GM12873 (cell line): ENCODE measurements around the gene TMEM80.

Experiments used
- TF ChIP-seq, protein P1 (sequence below): IDR thresholded peaks from 2 replicates; pipeline ENCODE4 v1.5.1; 2012; ENCODE audit warnings: low read depth, mild to moderate bottlenecking, moderate library complexity, low read length, control low read depth; ENCODE audit not compliant: insufficient read depth; ENCODE audit errors: missing control alignments

TMEM80 gene

DNA sequence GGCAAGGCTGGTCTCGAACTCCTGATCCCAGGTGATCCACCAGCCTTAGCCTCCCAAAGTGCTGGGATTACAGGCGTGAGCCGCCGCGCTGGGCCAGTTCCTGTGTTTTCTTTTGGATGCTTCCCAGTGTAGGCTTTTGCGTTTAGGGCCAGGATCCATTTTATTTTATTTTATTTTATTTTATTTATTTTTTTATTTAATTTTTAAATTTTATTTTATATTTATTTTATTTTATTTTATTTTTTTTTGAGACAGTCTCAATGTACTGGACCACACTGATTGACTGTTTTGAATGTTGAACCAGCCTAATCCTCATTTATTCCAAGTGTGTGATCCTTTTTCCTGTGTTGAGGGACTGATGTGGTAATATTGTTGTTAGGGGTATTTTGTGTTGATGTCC is 18.8 kb downstream of the TMEM80 start:
- TF ChIP-seq, protein P1, sequence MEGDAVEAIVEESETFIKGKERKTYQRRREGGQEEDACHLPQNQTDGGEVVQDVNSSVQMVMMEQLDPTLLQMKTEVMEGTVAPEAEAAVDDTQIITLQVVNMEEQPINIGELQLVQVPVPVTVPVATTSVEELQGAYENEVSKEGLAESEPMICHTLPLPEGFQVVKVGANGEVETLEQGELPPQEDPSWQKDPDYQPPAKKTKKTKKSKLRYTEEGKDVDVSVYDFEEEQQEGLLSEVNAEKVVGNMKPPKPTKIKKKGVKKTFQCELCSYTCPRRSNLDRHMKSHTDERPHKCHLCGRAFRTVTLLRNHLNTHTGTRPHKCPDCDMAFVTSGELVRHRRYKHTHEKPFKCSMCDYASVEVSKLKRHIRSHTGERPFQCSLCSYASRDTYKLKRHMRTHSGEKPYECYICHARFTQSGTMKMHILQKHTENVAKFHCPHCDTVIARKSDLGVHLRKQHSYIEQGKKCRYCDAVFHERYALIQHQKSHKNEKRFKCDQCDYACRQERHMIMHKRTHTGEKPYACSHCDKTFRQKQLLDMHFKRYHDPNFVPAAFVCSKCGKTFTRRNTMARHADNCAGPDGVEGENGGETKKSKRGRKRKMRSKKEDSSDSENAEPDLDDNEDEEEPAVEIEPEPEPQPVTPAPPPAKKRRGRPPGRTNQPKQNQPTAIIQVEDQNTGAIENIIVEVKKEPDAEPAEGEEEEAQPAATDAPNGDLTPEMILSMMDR = no peak

DNA sequence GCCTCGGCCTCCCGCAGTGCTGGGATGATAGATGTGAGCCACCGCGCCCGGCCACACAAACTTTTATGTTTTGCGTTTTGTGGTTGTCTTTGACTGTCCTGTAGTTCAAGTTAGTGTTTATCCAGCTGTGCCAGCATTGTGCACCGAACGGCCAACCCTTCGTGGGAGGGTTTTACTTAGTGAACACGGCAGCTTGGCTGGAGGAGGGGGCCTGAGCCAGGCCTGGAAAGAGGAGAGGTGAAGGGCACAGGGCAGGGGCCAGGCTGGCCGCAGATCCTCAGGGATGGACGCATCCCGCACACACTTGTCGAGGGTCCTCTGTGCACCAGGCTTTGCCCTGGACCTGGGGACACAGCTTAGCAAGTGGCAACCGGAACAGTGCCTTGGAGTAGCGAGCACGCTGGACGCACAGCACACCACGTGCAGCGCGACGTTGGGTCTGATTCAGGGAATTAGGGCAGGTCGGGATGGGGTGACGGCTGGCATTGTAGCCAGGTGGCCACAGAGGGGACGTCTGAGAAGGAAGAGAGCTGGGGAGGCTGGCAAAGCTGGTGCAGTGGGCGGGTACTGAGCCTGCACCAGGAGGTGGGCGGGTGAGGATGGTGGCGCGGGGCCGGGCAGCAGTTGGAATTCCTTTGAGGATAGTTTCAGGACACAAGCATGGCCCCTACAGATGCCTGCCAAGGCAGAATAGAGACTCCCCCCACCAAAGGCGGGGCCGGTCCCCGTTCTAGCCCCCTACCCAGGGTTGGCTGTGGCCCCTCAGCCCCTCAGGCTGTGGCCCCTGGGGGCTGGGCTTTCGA is 23.8 kb downstream of the TMEM80 start:
- TF ChIP-seq, protein P1 = no peak

DNA sequence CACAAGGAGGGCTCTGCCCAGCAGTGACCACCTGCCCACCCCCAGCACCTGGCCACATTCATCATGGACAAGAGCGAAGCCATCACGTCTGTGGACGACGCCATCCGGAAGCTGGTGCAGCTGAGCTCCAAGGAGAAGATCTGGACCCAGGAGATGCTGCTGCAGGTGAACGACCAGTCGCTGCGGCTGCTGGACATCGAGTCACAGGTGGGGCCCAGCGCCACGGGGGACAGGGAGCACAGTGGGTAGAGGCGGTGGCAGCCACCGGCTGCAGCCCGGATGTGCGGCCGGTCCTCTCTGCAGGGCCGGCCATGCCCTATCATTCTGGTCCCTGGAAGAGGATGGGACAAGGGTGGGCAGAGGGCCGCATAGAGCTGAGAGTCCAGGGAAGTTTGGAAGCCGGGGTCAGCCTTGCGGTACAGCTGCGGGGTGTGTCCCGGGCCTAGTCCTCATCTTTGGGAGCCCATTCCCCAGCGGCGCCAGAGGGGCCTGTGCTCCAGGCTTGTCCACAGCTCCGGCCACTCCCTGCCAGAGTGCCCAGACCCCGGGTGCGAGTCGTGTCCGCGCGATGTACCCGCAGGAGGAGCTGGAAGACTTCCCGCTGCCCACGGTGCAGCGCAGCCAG is 24.5 kb downstream of the TMEM80 start:
- TF ChIP-seq, protein P1 = no peak

DNA sequence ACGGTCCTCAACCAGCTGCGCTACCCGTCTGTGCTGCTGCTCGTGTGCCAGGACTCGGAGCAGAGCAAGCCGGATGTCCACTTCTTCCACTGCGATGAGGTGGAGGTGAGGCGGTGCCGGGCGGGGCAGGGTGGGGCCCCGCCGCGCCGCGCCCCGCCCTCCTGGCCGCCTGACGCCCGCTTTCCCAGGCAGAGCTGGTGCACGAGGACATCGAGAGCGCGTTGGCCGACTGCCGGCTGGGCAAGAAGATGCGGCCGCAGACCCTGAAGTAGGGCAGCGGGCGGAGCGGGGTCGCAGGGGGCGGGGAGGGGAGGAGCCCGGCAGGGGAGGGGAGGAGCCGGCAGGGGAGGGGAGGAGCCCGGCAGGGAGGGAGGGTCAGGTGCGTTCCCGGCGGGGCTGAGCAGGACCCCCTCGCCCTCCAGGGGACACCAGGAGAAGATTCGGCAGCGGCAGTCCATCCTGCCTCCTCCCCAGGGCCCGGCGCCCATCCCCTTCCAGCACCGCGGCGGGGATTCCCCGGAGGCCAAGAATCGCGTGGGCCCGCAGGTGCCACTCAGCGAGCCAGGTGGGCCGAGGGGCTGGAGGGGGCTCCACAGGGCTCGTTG is 25.1 kb downstream of the TMEM80 start:
- TF ChIP-seq, protein P1 = no peak

DNA sequence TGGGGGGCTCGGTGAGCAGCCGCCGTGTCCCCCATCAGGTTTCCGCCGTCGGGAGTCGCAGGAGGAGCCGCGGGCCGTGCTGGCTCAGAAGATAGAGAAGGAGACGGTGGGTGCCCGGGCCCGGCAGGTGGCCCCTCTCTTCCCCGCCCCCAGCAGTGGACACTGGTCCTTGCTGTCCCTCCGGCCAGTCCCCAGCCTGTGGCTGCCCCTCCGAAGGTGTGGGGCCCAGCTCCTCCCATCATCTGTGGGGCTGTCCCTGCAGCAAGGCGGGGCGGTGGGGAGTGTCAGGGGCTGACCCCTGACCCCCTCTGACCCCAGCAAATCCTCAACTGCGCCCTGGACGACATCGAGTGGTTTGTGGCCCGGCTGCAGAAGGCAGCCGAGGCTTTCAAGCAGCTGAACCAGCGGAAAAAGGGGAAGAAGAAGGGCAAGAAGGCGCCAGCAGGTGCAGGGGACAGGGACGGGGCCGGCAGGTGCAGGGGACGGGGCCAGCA is 25.7 kb downstream of the TMEM80 start:
- TF ChIP-seq, protein P1 = no peak

DNA sequence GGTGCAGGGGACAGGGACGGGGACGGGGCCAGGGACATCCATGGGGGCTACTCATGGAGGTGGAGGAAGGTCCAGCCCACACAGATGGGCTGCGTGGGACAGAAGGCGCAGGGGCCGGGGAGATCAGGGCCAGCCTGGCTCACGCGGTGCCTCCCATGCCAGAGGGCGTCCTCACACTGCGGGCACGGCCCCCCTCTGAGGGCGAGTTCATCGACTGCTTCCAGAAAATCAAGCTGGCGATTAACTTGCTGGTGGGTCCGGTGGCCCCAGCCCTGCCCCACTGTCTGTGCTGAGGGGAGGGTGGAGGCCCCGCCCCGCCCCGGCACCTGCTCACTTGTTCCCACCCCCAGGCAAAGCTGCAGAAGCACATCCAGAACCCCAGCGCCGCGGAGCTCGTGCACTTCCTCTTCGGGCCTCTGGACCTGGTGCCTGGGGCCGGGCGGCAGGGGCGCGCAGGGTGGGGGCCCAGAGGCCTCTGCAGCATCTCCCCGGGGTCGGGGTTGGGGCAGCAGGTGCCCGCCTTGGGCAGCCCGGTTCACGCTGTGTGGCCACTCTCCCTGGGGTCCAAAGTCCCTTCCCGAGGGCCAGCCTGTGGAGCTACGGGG is 26.2 kb downstream of the TMEM80 start:
- TF ChIP-seq, protein P1 = no peak

DNA sequence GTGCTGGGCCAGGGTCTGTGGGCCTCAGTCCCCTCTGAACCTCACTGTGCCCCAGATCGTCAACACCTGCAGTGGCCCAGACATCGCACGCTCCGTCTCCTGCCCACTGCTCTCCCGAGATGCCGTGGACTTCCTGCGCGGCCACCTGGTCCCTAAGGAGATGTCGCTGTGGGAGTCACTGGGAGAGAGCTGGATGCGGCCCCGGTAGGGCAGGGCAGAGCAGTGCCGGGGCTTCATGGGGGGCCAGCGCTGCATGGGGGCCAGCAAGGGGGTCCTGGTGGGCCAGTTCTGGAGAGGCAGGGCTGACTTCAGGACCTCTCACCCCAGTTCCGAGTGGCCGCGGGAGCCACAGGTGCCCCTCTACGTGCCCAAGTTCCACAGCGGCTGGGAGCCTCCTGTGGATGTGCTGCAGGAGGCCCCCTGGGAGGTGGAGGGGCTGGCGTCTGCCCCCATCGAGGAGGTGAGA is 26.8 kb downstream of the TMEM80 start:
- TF ChIP-seq, protein P1 = no peak
